Renal cortical epithelial cell (primary cell): ENCODE measurements around the gene OR51M1. TPM values are rescaled to one million over a fixed set of nuclear protein-coding genes. Genes with fewer than 3 reads are reported as not detected.
A peak's percentile ranks its signal among the peaks of the same experiment; 100 is the strongest.
"Not testable (repeated sequence)": the region's sequence is repeated elsewhere in the genome, so short reads cannot be mapped to it uniquely, and the experiment has no call there.

Source experiments
- DNase-seq: peaks from one replicate; pipeline ENCODE4 v3.0.0-alpha.2; 2011; ENCODE audit warnings: low read depth
- total RNA-seq: library from RNA; depleted of rRNA; stranded (reverse); fragments of >200 nt; gene quantifications from 2 replicates; pipeline ENCODE4 v1.2.3, GENCODE V29; 2014

Gene OR51M1, protein sequence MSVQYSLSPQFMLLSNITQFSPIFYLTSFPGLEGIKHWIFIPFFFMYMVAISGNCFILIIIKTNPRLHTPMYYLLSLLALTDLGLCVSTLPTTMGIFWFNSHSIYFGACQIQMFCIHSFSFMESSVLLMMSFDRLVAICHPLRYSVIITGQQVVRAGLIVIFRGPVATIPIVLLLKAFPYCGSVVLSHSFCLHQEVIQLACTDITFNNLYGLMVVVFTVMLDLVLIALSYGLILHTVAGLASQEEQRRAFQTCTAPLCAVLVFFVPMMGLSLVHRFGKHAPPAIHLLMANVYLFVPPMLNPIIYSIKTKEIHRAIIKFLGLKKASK
- total RNA-seq: not detected in 2 replicates

- no peak for DNase-seq
Measured at GRCh38 chr11:5383576-5383975, at the start of gene OR51M1. Gene OR51M1, plus strand, starts transcription at chr11:5383812. Its CDS starts 5,587 bp downstream, at chr11:5389399.

GRCh38 chr11:5335170-5335569 lies 48.4 kb upstream of the OR51M1 start:
- no peak for DNase-seq

DNA sequence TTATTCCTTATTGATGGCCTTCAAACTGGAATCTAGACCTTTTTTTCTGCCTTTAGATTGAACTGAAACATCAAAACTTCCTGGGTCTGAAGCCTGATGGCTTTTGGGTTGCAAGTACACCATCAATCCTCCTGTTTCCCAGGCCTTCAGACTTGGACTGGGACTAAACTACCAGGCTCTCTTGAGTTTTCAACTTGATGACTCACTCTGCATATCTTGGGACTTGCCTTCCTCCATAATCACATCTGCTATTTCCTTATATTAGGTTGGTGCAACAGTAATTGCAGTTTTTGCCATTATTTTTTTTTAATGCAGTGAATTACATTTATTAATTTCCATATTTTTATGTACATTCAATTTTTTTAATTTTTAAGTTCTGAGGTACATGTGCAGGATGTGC lies 47.3 kb upstream of the OR51M1 start:
- no peak for DNase-seq

DNA sequence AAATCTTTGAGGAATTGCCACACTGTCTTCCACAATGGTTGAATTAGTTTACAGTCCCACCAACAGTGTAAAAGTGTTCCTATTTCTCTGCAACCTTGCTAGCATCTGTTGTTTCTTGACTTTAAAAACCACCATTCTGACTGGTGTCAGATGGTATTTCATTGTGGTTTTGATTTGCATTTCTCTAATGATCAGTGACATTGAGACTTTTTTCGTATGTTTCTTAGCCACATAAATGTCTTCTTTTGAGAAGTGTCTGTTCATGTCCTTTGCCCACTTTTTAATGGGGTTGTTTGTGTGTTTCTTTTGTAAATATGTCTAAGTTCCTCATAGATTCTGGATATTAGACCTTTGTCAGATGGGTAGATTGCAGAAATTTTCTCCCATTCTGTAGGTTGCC lies 46.4 kb upstream of the OR51M1 start:
- DNase-seq: not testable (repeated sequence)

GRCh38 chr11:5339771-5340322 lies 43.8 kb upstream of the OR51M1 start:
- no peak for DNase-seq

GRCh38 chr11:5343474-5344335 lies 39.9 kb upstream of the OR51M1 start, which contains the start of gene OR51B5:
Gene OR51B5, minus strand, starts transcription at chr11:5343524. Its CDS starts 0 bp downstream, at chr11:5343524.
- DNase-seq: no peak

- DNase-seq: no peak
Measured at GRCh38 chr11:5345831-5346230, 37.8 kb upstream of the OR51M1 start.

DNA sequence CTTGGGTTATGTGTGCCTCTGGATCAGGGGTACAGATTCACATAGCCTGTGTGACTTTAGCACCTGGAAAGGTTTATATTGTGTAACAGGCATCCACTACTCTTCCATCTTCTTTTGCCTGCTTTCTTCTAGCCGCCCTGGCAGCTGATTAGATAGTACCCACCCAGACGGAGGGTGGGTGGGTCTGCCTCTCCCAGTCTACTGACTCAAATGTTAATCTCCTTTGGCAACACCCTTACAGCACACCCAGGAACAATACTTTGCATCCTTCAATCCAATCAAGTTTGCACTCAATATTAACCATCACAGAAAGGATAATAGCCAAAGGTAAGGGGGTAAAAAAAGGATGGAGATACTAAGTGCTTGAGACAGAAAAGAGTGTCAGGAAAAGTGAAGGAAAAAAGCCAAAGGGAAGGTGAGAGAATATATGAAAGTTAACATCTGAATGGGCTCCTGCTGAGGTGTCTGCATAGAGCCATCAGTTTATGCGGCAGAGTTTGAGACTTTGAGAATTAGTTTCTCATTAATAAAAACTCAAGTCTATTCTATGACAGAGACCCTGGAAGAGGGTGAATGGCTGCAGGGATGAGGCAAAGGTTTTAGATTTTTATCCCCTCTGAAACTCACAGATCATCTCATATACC lies 34.9 kb upstream of the OR51M1 start:
- no peak for DNase-seq

DNA sequence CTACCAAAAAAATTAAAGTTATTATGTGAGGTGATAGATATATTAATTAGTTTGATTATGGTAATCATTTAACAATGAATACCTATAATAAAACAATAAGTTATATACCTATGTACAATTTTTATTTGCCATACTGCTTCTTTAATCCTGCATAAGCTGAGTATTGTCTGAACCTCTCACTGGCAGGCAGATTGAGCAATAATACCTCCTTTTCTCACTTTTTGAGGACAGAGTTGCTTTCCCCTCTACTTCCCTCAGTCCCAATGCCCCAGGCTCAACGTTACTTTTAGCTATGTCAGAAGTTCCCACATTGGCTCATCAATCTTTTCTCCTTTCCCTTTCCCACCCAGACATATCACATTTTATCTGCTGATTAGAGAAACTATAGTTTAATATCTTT lies 34.1 kb upstream of the OR51M1 start:
- DNase-seq: no peak

DNA sequence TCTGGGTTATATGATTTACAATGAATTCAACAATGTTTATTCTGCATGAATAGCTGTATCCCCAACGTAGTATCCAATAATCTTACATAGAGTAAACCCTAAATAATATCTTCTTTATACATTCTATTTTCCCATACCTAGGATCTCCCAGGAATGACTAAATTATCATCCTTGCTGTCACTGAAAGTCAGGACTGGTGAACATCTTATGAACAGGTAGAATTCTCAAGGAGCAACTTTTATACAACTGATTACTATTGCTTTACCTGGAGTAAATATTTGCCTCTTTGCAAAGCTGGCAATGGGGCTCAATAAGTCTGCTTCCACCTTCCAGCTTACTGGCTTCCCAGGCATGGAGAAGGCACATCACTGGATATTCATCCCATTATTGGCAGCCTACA lies 32.4 kb upstream of the OR51M1 start, which contains the start of gene OR51B6:
Gene OR51B6, plus strand, starts transcription at position 301 of the 400 bp plus-strand sequence. Its CDS starts 0 bp downstream, at position 301.
- no peak for DNase-seq

- not testable (repeated sequence) for DNase-seq
Measured at GRCh38 chr11:5356031-5356430, 27.6 kb upstream of the OR51M1 start.

DNA sequence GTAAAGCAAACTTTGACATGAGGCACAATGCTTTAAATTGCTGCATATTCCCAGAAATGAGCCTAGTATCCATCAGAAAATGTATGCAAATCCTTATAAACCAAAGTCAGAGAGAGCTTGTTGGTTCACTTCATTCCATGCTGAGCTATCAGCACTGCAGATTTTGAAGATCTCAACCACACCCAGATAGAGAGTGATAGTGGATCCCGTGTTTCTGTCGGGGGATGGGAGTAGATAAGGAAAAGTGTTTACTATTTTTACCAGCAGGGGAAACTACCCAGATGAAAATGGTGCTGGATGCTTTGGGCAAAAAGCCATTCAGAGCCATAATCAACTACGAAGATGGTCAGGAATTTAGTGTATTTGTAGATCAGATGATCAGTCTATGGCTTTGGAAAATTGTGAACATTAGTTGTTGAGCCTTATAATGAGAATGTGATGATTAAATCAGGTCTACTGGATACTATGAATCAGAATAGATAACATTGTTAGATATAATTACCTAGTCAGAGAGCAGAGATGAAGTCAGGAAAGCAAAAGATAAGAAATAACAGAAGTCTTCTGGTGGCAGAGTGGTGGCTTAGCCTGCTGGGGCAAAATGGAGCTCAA lies 21.5 kb upstream of the OR51M1 start:
- no peak for DNase-seq

GRCh38 chr11:5363679-5364078 lies 19.9 kb upstream of the OR51M1 start:
- no peak for DNase-seq

DNA sequence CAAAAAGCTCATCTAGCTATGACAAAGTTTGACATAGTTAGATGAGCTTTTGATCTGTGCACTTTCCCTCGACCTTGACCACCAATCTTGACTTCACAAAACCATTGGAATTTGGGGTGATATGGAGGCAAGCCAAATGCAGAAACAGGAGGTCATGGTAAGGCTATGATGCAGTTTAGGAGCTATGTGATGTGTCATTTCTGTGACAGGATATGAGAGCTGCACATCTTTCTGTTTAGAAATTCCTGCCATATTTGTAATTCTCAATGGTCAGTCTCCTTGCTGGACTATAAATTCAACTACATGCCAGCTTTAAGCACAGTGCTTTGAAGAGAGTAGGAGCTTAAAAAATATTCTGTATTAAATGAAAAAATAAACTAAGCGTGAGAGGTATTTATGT lies 19.4 kb upstream of the OR51M1 start:
- peak; percentile 42 for DNase-seq

DNA sequence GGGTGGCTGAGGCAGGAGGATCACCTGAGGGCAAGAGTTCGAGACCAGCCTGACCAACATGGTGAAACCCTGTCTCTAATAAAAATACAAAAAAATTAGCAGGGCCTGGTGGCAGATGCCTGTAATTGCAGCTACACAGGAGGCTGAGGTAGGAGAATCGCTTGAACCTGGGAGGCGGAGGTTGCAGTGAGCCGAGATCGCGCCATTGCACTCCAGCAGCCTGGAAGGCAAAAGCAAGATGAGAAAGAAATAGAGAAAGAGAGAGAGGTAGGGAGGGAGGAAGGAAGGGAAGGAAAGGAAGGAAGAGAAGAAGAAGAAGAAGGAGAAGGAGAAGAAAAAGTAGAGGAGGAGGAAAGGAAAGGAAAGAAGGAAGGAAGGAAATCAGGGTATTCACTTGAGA lies 17.2 kb upstream of the OR51M1 start:
- DNase-seq: not testable (repeated sequence)

DNA sequence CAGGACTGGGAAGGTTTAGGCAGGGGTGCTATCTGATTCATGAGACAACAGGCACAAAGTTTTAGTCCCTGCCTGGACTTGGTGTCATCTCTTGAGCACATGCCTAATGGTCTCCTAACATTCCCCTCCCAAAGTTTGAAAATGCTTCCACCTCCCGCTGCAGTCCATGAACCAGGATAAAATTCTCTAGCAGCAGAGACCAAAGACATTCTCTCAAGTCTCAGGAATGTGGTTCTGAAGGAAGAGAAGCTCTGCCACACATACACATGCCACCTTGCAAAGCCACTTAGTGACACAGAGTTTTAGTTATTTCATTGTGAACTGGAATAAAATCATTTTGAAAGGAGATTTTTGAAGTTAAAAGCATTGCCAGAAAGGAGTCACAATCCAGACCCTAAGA lies 16.8 kb upstream of the OR51M1 start:
- DNase-seq: no peak

- peak; percentile 43 for DNase-seq
Measured at GRCh38 chr11:5367448-5368074, 16.1 kb upstream of the OR51M1 start.

- no peak for DNase-seq
Measured at GRCh38 chr11:5368502-5369043, 15.0 kb upstream of the OR51M1 start.

DNA sequence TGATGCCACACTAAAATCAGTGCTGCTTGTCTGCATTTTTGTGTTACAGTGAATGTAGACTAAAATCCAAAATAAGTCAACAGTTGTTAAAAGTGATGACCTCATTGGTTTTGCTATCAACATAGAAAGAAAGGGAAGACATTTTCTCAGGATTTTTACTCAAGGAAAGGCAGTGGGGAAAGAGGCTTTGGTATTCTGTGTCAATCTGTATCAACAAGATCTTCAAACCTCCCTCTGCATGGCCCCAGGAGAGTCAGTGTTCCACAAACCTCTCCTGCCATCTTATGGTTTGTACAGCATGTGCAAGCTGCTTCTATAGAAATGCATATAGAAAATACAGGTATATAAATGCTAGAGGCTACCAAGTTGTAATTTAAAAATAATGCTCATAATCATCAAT lies 13.8 kb upstream of the OR51M1 start:
- no peak for DNase-seq

GRCh38 chr11:5380740-5381342 lies 2.8 kb upstream of the OR51M1 start:
- DNase-seq: peak; percentile 58
